Kidney capillary endothelial cell (primary cell): ENCODE measurements around the gene ITGAD.

Experiments used
- DNase-seq: peaks from one replicate; pipeline ENCODE4 v3.0.0-alpha.2; 2018; ENCODE audit warnings: low spot score

Gene ITGAD

GRCh38 chr16:31459687-31460581 lies 66.8 kb downstream of the ITGAD start:
- peak; percentile 98 for DNase-seq

- peak; percentile 48 for DNase-seq
These were observed 67.5 kb downstream of the ITGAD start for GRCh38 chr16:31460582-31461002.

DNA sequence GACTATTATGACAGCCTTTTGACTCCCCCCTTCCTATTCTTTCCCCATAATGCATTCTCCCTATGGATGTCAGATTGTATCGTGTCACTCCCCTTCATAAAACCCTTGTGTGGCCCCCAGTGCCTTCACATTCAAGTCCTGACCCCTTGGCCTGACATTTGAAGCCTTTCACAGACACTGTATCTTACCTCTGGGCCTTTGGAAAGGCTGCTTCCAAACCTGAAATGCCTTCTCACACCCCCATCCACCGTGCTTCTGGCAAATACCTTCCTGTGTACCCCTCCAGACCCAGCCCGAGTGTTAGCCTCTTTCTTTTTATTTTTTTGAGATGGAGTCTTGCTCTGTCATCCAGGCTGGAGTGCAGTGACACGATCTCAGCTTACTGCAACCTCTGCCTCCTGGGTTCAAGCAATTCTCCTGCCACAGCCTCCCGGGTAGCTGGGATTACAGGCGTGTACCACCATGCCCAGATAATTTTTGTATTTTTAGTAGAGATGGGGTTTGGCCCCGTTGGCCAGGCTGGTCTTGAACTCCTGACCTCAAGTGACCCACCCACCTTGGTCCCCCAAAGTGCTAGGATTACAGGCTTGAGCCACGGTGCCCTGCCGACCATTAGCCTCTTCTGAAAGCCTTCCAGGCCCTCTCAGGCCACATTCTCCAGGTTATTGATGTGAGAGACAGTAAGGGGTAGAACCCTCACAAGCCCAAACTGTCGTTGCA lies 68.2 kb downstream of the ITGAD start:
- DNase-seq = no peak

GRCh38 chr16:31461921-31462804 lies 69.0 kb downstream of the ITGAD start:
- DNase-seq = no peak

- no peak for DNase-seq
These were observed 71.2 kb downstream of the ITGAD start for GRCh38 chr16:31464348-31464769.

DNA sequence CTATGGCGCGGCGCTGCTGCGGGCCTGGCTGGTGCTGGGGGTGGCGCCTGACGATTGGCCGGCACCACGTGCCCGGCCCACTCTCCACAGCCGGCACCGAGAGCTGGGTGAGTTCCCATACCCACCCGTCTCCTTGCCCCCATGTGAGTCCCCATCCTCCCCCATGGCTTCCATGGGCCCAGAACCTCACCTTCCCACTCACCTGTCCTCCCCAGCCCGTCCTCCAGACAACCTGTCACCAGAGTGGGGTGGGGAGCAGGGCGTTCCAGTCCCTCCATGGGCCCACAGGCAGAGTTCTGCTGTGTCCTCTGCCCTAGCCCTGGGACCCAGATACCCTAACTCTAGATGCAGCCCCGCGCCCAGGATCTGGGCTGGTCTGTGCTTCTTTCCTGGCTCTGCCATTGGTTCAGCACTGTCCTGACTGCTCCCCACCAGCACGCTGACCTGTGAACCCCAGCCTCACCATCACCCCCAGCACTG lies 71.7 kb downstream of the ITGAD start:
- DNase-seq = no peak

DNA sequence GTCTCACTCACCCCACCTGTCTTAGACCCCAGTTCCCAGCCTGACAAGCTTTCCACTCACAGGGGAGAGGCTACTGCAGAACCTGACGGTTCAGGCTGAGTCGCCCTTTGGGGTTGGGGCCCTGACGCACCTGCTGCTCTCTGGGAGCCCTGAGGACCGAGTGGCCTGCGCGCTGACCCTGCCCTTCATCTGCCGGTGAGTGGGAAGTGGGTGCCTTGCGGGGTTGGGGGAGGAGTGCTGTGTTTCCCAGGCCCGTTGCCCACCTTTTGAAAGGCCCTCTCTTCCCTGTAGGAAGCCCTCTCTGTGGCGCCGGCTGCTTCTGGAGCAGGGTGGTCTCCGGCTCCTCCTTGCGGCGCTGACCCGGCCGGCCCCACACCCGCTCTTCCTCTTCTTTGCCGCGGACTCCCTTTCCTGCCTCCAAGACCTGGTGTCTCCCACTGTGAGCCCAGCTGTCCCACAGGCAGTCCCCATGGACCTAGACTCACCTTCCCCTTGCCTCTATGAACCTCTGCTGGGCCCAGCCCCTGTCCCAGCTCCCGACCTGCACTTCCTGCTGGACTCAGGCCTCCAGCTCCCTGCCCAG lies 72.7 kb downstream of the ITGAD start:
- no peak for DNase-seq

DNA sequence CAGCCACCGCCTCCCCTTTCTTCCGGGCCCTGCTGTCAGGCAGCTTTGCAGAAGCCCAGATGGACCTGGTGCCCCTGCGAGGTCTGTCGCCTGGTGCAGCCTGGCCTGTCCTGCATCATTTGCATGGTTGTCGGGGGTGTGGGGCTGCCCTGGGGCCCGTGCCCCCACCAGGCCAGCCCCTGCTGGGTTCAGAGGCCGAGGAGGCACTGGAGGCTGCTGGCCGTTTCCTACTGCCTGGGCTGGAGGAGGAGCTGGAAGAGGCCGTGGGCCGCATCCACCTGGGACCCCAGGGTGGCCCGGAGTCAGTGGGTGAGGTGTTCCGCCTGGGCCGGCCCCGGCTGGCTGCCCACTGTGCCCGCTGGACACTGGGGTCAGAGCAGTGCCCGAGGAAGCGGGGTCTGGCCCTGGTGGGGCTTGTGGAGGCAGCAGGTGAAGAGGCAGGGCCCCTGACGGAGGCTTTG lies 73.3 kb downstream of the ITGAD start:
- DNase-seq = no peak

DNA sequence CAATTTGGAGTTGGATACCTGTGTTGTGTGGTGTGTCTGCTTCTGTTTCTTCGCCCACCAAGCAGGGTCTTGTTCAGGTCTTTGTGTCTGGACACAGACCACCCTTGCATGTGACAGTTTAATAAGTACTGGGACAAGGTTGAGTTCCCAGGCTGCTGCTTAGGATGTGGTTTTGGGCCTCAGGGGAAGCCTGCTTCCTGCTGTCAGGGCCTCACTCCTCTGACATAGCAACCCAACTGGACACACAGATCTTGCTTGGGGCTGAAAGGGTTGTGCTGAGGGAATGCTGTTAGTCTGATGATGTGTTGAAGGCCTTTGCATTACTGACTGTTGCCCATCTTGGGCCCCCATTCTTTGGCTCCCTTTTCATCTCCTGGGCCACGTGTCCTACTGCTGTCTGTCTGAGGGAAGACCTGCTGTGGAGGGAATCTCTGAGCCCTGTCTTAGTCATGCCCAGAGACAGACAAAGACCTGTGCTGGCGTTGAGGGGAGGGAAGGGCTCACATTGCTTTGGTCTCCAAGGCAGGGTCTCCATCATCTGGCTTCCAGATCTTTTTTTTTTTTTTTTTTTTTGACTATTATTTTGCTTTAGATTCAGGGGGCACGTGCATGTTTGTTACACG lies 74.1 kb downstream of the ITGAD start:
- no peak for DNase-seq

- DNase-seq = no peak
These were observed 74.7 kb downstream of the ITGAD start for GRCh38 chr16:31467858-31468257.

GRCh38 chr16:31470615-31471014 lies 77.5 kb downstream of the ITGAD start:
- no peak for DNase-seq

- no peak for DNase-seq
These were observed 78.2 kb downstream of the ITGAD start for GRCh38 chr16:31471241-31471874.

- peak; percentile 46 for DNase-seq
These were observed 79.0 kb downstream of the ITGAD start, which contains the start of gene TGFB1I1 for GRCh38 chr16:31471875-31472708. TSS of gene TGFB1I1 (plus strand) at chr16:31472152. CDS start at chr16:31472189, 37 bp downstream.

DNA sequence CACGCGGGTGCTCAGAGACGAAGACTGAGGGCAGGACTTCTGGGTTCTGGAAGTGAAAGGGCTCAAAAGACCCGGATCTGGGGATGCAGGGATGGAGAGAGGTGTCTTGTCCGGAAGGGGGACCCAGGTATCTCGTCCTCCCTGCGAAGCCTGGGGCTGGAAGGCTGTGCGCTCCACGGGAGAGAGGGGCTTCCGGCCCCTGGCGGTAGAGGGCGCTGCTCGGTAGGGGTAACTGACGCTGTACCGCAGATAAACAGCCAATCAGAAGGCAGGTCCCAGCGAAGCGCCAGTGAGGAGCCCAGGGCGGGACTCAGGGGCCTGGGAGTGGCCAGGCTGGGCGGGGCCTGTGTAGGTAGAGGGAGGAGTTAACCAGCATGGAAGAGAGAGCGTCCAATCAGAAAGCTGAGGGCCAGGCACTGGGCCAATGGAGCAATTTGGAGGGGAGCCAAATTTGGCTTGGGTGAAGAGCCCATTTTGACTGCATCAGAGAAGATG lies 79.6 kb downstream of the ITGAD start:
- peak; percentile 78 for DNase-seq

GRCh38 chr16:31473264-31473984 lies 80.3 kb downstream of the ITGAD start:
- no peak for DNase-seq

- no peak for DNase-seq
These were observed 81.1 kb downstream of the ITGAD start for GRCh38 chr16:31474173-31474714.

DNA sequence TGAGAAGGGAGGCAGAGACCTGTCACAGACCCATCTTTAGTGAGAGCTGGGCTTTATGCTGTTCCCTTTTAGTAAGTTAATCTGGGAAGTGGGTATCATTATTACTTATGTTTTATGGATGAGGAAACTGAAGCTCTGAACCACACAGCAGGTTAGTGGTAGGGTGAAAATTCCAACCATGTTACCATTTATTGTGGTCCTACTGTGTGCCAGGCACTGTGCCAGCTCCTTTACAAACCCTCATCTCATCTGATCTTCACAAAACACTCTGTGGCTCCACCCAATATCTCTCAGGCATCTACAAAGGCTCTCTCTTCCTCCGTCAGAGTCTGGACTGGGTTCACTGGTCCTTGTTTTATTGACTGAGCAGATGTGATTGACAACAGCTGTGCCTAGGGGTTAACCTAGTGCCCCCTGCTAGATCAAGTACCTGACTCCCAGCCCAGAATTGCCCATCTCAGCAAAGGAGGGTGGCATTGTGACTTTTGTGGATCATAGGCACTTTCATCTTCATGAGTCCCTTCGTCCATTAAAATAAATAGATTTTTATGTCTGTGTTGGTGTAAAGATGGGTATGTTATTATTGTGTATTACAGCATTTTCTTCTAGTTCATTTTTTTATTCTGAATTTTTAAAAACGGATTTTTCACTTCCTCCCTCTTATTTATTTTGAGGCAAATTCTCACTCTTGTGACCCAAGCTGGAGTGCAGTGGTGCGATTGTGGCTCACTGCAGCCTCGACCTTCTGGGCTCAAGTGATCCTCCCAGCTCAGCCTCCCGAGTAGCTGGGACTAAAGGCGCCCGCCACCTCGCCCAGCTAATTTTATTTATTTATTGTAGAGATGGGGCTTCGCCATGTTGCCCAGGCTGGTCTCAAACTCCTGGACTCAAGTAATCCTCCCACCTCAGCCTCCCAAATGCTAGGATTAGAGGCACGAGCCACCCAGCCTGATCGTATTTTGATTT lies 81.9 kb downstream of the ITGAD start:
- DNase-seq = no peak
